ENCODE measurements around the gene DHRS3. TPM values are rescaled to one million over a fixed set of nuclear protein-coding genes. Genes with fewer than 3 reads are reported as not detected.

DHRS3 gene
- total and polyA plus RNA-seq, 2 donors (not counting 3 experiments of a cell fraction or from before 2014, with no cell fraction given): 54.3 to 75.2 TPM

DNA sequence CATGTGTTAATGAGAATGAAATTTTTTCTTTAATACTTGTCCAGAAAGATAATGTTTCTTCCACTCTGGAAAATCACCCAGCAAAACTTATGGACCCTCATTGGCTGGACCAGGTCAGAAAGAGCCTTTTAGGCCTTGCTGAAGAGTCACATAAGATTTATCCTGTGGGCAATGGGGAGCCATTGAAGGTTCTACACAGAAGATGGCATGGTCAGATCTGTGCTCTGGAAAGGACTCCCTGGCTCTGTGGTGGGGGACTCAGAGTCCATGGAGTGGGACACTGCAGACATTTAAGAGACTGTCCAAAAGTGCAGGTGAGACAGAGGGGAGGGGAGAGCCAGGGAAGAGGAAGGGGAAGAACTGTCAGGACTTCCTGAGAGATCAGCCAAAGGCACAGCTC is 66.4 kb downstream of the DHRS3 start:
- DNase-seq (ENCODE audit: low read depth, low spot score) (no peak), FAIRE-seq (no peak)
- ChIA-PET POLR2A (no interaction called here), CTCF (no interaction called here)
- Histone ChIP-seq H3K4me3 (replicated peaks in 1 of 3; ENCODE audit: insufficient read depth in 1 of 3, low read depth in 1 of 3, low read length in 3 of 3) (no peak overlapping the region), H3K9me3 (replicated peaks; ENCODE audit: control insufficient read depth, insufficient read depth, low read length) (no peaks in the 10 kb centered on the region), H3K4me1 (ENCODE audit: control insufficient read depth, extremely low read depth, insufficient read depth, low read length) (peaks cover 12% of the 10 kb centered on the region), H2AFZ (ENCODE audit: low read depth, low read length) (no peak overlapping the region), H4K20me1 (replicated peaks; ENCODE audit: control insufficient read depth, extremely low read depth, insufficient read depth, low read length) (no peaks in the 10 kb centered on the region), H3K36me3 (ENCODE audit: control insufficient read depth in 2 of 2, extremely low read depth in 1 of 2, insufficient read depth in 2 of 2, low read length in 2 of 2) (no peaks in the 10 kb centered on the region), H3K27me3 (ENCODE audit: control insufficient read depth in 2 of 2, insufficient read depth in 2 of 2, low read length in 2 of 2) (no peaks in the 10 kb centered on the region), H3K9me1 (replicated peaks; ENCODE audit: control insufficient read depth, extremely low read depth, insufficient read depth, low read length) (no peaks in the 10 kb centered on the region), H3K9ac (replicated peaks; ENCODE audit: extremely low read depth, insufficient read depth, low read length) (no peak overlapping the region), H3K27ac (ENCODE audit: insufficient read depth, low read depth, low read length) (no peak overlapping the region), H3K4me2 (ENCODE audit: insufficient read depth, low read length) (no peak overlapping the region), H3K79me2 (ENCODE audit: control insufficient read depth, insufficient read depth, low read length) (no peaks in the 10 kb centered on the region)
- TF ChIP-seq POLR2A (IDR thresholded peaks at IDR 0.05; ENCODE audit: low read depth, low read length): no peak
- TF ChIP-seq FOS (IDR thresholded peaks at IDR 0.05; ENCODE audit: borderline replicate concordance, insufficient read depth, low read length): no peak
- no peak for TF ChIP-seq EZH2 (IDR thresholded peaks at IDR 0.05; ENCODE audit: borderline replicate concordance, low read depth, low read length, severe bottlenecking)
- TF ChIP-seq GATA2 (IDR thresholded peaks at IDR 0.05; ENCODE audit: insufficient read depth, insufficient read length, low read depth, low read length): no peak
- no peak for TF ChIP-seq JUN (IDR thresholded peaks at IDR 0.05; ENCODE audit: borderline replicate concordance, insufficient read depth, insufficient read length, low read depth)
- TF ChIP-seq MAX (IDR thresholded peaks at IDR 0.05; ENCODE audit: insufficient read depth, insufficient read length): no peak
- dilution Hi-C loops (cut with MboI; ENCODE audit: extremely low pct_ligation_motif_present, low sequenced_read_pairs) (no loop called here), intact Hi-C loops (cut with micrococcal nuclease) (no loop called here)
- BruUV-seq (replicated peaks): no TSS peak

GRCh38 chr1:12549460-12550349 is 68.3 kb downstream of the DHRS3 start:
- intact Hi-C loops (cut with micrococcal nuclease) (loop anchor here (1.0 kb wide), 2 partner anchors 70 to 115 kb away; no protein-coding TSS in a partner anchor), dilution Hi-C loops (cut with MboI; ENCODE audit: extremely low pct_ligation_motif_present, low sequenced_read_pairs) (no loop called here)
- ChIA-PET CTCF (interaction anchor here (0.6 to 1.8 kb wide), 8 partner anchors 46 to 237 kb away, joined by 3 to 5 read pairs (median 3); no protein-coding TSS in a partner anchor), POLR2A (no interaction called here)
- Histone ChIP-seq H3K27me3 (ENCODE audit: control insufficient read depth in 2 of 2, insufficient read depth in 2 of 2, low read length in 2 of 2) (no peaks in the 10 kb centered on the region), H3K9me1 (replicated peaks; ENCODE audit: control insufficient read depth, extremely low read depth, insufficient read depth, low read length) (no peaks in the 10 kb centered on the region), H3K36me3 (ENCODE audit: control insufficient read depth in 2 of 2, extremely low read depth in 1 of 2, insufficient read depth in 2 of 2, low read length in 2 of 2) (no peaks in the 10 kb centered on the region), H3K9me3 (replicated peaks; ENCODE audit: control insufficient read depth, insufficient read depth, low read length) (no peaks in the 10 kb centered on the region), H3K4me3 (replicated peaks in 1 of 3; ENCODE audit: insufficient read depth in 1 of 3, low read depth in 1 of 3, low read length in 3 of 3) (peak overlapping the region in 1 of 3 experiments; percentile 1), H3K9ac (replicated peaks; ENCODE audit: extremely low read depth, insufficient read depth, low read length) (peak overlapping the region; percentile 68), H2AFZ (ENCODE audit: low read depth, low read length) (peak overlapping the region; percentile 29), H3K4me1 (ENCODE audit: control insufficient read depth, extremely low read depth, insufficient read depth, low read length) (peaks cover 16% of the 10 kb centered on the region), H3K27ac (ENCODE audit: insufficient read depth, low read depth, low read length) (peak overlapping the region; percentile 91), H3K79me2 (ENCODE audit: control insufficient read depth, insufficient read depth, low read length) (no peaks in the 10 kb centered on the region), H4K20me1 (replicated peaks; ENCODE audit: control insufficient read depth, extremely low read depth, insufficient read depth, low read length) (no peaks in the 10 kb centered on the region), H3K4me2 (ENCODE audit: insufficient read depth, low read length) (peak overlapping the region; percentile 40)
- DNase-seq (ENCODE audit: low read depth, low spot score) (peak; percentile 98), FAIRE-seq (peak; percentile 96)
- TF ChIP-seq GATA2 (IDR thresholded peaks at IDR 0.05; ENCODE audit: insufficient read depth, insufficient read length, low read depth, low read length): peak; percentile 77
- TF ChIP-seq JUN (IDR thresholded peaks at IDR 0.05; ENCODE audit: borderline replicate concordance, insufficient read depth, insufficient read length, low read depth): peak; percentile 21
- TF ChIP-seq POLR2AphosphoS5 (IDR thresholded peaks at IDR 0.05; ENCODE audit: insufficient read depth, low read depth, low read length): peak; percentile 67
- TF ChIP-seq CTCF (IDR thresholded peaks at IDR 0.05; ENCODE audit: extremely low read depth in 1 of 2, insufficient read depth in 1 of 2, low read depth in 1 of 2, low read length in 2 of 2): no peak
- TF ChIP-seq FOS (IDR thresholded peaks at IDR 0.05; ENCODE audit: borderline replicate concordance, insufficient read depth, low read length): peak; percentile 95
- BruUV-seq (replicated peaks): no TSS peak
